ENCODE measurements around the gene ABI2.

GRCh38 chr2:203462308-203462707 is 134.1 kb downstream of the ABI2 start:
- TF ChIP-seq POLR2AphosphoS5 (IDR thresholded peaks at IDR 0.05) = no peak
- TF ChIP-seq CTCF (IDR thresholded peaks at IDR 0.05) = no peak
